Measurements from ENCODE around the gene TICAM2. TPM values are rescaled to one million over a fixed set of nuclear protein-coding genes. Genes with fewer than 3 reads are reported as not detected.

TICAM2 gene
- total RNA-seq, 3 donors from 2014 or later, result 1.9 to 4.3 (median 3.5) TPM

GRCh38 chr5:115641948-115642347 lies 39.7 kb upstream of the TICAM2 start:
- Histone ChIP-seq H3K4me3 (no peak overlapping the region), H3K4me1 (ENCODE audit: low read depth) (no peaks in the 10 kb centered on the region), H3K9me3 (no peaks in the 10 kb centered on the region), H3K36me3 (ENCODE audit: low read depth) (no peaks in the 10 kb centered on the region)
- no peak for ATAC-seq
- TF ChIP-seq CTCF (IDR thresholded peaks at IDR 0.05), result no peak
- intact Hi-C loops (cut with DNase I, micrococcal nuclease), result no loop called here
- DNase-seq, result no peak

GRCh38 chr5:115640274-115640673 lies 38.0 kb upstream of the TICAM2 start:
- TF ChIP-seq CTCF (IDR thresholded peaks at IDR 0.05), result no peak
- intact Hi-C loops (cut with DNase I, micrococcal nuclease), result no loop called here
- H3K9me3 ChIP-seq, result no peaks in the 10 kb centered on the region
- ATAC-seq (no peak), DNase-seq (no peak)
- H3K4me3 ChIP-seq, result no peak overlapping the region
- H3K4me1 ChIP-seq (ENCODE audit: low read depth), result no peaks in the 10 kb centered on the region
- H3K36me3 ChIP-seq (ENCODE audit: low read depth), result no peaks in the 10 kb centered on the region

- H3K4me1 ChIP-seq (ENCODE audit: low read depth), result no peaks in the 10 kb centered on the region
- H3K9me3 ChIP-seq, result no peaks in the 10 kb centered on the region
- no peak overlapping the region for H3K4me3 ChIP-seq
- intact Hi-C loops (cut with DNase I, micrococcal nuclease), result no loop called here
- TF ChIP-seq CTCF (IDR thresholded peaks at IDR 0.05), result no peak
- DNase-seq (no peak), ATAC-seq (no peak)
- H3K36me3 ChIP-seq (ENCODE audit: low read depth), result no peaks in the 10 kb centered on the region
These were observed 37.1 kb upstream of the TICAM2 start for GRCh38 chr5:115639377-115639776.

GRCh38 chr5:115637507-115637906 lies 35.2 kb upstream of the TICAM2 start:
- H3K4me1 ChIP-seq (ENCODE audit: low read depth), result no peaks in the 10 kb centered on the region
- no peak for ATAC-seq
- no peak overlapping the region for H3K4me3 ChIP-seq
- intact Hi-C loops (cut with DNase I, micrococcal nuclease), result no loop called here
- H3K36me3 ChIP-seq (ENCODE audit: low read depth), result no peaks in the 10 kb centered on the region
- no peak for DNase-seq
- TF ChIP-seq CTCF (IDR thresholded peaks at IDR 0.05), result no peak
- H3K9me3 ChIP-seq, result no peaks in the 10 kb centered on the region

- ATAC-seq (no peak), DNase-seq (no peak)
- Histone ChIP-seq H3K9me3 (no peaks in the 10 kb centered on the region), H3K36me3 (ENCODE audit: low read depth) (no peaks in the 10 kb centered on the region), H3K4me3 (no peak overlapping the region), H3K4me1 (ENCODE audit: low read depth) (no peaks in the 10 kb centered on the region)
- intact Hi-C loops (cut with DNase I, micrococcal nuclease), result no loop called here
- TF ChIP-seq CTCF (IDR thresholded peaks at IDR 0.05), result no peak
These were observed 33.7 kb upstream of the TICAM2 start for GRCh38 chr5:115636008-115636407.
